ENCODE results near the gene TRHDE.

TRHDE gene

DNA sequence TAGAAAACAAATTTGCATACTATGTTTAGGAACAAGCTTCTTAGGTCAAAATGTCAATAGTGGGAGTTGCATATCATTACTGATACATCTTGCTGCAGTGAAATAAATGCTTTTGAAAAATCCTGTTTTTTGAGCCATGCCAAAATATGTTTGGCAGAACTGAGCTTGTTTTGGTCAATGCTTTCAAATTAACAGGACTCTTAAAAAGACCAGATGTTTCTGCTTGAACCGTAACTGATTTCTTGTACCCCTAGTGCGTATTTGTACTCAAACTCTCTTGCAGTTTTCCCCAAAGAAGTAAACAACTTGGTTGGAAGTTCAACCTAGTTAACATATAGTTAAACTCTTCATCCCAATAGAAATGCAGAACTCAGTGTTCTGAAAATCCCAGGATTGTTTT lies 3.4 kb downstream of the TRHDE start:
- DNase-seq, result no peak

DNA sequence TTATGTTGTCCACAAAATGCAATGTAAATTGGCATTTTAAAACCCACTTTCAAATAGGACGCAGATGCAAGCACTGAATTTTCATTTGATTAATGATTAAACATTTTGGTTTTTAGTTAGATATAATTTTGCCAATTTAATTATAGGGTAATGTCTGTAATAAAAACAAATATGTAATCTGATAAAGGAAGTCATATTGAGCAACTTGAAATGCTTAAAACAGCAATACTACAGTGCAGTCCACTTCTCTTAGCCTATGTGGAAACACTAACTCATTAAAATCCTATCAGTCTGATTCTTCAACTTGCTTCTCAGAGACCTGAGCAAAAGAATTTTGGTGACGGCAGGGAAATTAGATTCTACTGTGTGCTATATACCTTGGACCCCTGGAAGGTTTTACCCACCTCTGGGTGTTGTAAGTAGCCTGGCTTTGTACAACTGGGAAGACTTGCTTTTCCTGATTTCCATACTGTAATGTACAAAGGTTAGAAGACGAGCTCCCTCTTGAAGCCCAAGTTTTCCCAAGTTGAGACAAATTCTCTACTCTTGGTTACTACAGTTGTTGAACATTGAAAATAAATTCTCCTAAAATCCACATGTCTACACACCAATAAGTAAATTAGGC lies 4.1 kb downstream of the TRHDE start:
- DNase-seq, result no peak

GRCh38 chr12:72277415-72277814 lies 5.2 kb downstream of the TRHDE start:
- DNase-seq, result no peak

DNA sequence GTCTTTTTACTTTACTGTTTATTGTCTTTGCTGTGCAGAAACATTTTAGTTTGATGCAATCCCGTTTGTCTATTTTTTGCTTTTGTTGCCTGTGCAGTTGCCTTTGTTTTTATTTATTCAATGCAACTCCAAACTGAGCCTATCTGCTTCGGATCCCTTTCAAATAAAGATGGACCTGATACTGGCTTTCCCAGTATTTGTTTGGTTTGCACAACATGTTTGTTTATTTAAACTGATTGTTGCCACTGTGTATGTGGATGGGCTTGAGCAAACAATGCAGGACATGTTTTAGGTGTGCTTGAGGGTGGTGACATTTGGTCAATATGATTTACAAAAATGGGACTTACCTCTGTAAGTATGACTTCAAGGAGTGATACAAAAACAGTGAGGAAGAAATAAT lies 6.7 kb downstream of the TRHDE start:
- no peak for DNase-seq

- no peak for DNase-seq
Observed at GRCh38 chr12:72281126-72281525, 9.0 kb downstream of the TRHDE start.

DNA sequence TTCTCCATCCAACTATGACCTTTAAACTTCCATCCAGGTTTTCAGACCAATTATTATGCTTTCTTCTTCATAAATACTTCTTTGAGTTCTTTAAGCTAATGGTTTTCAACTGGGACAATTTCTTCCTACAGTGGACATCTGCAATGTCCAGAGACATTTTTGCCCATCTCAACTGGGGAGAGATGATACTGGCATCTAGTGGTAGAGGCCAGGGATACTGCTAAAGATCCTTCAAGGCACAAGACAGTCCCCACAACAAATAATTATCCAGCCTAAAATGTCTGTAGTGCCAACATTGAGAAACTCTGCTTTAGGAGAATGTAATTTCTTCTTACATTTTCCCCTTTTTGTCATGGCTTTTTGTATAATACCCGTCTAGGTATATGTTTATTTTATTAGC lies 10.6 kb downstream of the TRHDE start:
- DNase-seq, result no peak

- DNase-seq, result no peak
Observed at GRCh38 chr12:72285861-72286260, 13.7 kb downstream of the TRHDE start.

- DNase-seq, result no peak
Observed at GRCh38 chr12:72286526-72286925, 14.4 kb downstream of the TRHDE start.

GRCh38 chr12:72288436-72288835 lies 16.3 kb downstream of the TRHDE start:
- DNase-seq, result no peak

DNA sequence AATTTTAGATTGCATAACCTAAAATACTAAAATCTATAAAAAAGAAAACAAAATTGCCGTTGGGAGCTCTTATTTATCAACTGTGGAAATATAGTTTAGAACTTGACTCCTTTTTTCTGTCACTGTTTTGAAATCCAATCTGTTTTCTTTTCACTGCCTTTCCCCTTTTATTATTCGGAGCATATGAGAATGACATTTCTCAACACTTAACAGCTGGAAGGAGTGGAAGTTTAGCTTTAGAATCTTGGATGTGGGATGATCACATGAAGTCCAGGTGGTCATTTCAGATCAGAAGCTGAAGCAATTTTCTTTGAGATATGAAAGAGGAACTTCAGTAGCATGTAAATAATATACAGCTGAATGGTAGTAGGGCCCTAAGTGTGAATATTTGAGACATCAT lies 16.7 kb downstream of the TRHDE start:
- no peak for DNase-seq

- DNase-seq, result no peak
Observed at GRCh38 chr12:72289633-72290032, 17.5 kb downstream of the TRHDE start.

DNA sequence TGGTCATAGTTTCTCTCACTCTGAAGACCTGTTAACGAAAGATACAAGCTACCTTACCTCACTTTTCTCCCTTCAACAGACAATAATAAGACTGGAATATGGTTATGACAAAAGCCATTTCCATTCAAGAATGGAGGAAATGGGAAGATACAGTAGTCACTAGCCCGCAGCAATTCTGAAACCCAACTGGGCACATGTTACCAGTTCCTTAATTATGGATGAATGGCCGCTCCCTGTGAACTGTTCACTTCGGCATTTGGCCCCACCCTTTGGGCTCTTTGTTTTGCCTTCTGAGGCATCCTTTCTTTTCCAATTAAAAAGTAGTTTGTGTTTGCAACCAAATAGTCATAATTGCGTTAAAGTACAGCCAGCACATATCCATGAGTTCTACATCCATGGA lies 19.0 kb downstream of the TRHDE start:
- no peak for DNase-seq

DNA sequence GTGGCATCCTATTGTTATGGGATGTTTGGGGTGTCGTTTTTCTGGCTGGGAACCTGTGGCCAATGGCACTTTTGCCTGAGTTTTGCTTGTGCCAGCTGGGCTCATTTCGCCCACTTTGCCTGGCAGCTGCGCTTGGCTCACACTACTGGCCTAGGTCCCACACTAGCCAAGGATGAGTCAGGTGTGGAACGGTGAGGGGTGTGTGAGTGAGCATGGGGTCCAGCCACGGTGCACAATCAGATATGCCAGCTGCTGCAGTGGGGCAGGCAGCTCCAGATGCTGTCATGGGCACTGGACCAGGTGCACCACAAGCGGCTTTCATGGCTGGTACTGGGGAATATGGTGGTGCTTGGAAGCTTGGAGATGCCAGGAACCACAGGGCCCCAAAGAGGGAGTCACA lies 21.5 kb downstream of the TRHDE start:
- DNase-seq, result no peak

GRCh38 chr12:72295101-72295500 lies 22.9 kb downstream of the TRHDE start:
- no peak for DNase-seq

DNA sequence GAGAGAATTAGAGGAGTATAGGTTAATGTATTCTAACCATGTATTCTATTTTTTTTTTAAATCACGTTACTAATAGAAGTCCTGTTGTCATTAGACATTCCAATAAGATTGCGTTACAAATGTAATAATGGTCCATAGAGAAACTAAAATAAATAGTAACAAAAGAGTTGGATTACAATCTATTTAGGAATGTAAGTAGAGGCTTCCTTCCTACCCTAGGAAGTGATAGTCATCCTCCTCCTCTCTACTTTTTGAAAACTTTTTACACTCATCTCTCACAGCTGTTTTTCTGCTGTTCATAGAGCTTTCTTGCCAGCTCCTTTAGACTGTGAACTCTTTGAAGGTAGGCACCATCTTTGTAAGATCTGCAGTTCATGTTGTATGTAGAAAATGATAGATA lies 23.6 kb downstream of the TRHDE start:
- DNase-seq, result no peak

GRCh38 chr12:72296389-72296788 lies 24.2 kb downstream of the TRHDE start:
- no peak for DNase-seq

DNA sequence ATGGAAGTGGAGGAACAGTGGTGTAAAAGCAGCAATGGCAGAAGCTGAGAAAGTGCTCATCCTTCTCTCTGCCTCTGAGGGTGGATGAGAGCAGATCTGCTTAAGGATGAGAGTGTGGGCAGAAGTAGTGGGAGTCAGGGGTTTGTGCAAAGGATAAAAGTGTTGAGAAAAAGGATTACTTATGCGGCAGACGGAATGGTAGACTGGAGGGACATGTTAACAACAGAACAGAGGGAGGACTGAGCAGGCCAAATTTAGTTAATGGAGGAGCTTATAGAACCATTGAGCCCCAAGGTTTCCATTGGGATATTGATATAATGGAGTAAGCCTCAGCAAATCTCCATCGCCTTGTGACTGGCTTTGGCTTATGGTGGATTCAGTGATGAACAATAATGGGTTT lies 25.5 kb downstream of the TRHDE start:
- no peak for DNase-seq

GRCh38 chr12:72300728-72301127 lies 28.6 kb downstream of the TRHDE start:
- no peak for DNase-seq

DNA sequence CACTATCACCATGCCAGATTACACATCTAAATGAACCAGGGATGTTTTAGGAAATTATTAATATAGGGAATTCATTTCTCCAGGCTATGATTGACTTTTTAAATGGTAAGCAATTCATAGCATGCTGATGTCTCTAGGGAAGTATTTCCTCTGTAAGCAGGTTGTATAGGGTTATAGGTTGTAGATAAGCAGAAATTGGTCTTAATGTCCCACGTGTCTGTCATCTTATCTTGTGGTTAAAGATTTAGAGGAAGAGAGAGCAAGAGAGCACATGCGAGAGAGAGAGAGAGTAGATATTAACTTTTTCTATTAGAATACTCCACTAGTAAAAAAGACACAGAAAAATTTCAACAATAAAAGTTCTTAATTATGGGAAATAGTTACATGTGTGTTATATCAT lies 32.6 kb downstream of the TRHDE start:
- no peak for DNase-seq

GRCh38 chr12:72307229-72307628 lies 35.1 kb downstream of the TRHDE start:
- no peak for DNase-seq

DNA sequence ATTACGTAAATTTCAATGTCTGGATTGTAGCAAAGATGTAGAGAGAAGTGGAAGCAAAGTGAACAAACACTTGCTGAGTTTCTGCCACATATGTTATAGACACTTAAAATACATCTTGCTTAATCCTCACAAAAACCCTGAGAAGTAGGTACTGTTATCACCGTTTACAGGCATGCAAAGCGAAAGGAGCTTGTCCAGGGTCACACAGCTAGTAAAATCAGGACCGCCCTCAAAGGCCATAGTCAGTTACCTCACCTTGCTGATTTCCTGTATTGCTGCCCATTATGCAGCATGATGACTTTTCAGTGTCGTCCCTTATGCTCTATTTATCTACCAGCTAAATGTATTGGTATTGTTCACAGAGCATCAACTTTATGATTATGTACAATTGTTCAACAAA lies 39.8 kb downstream of the TRHDE start:
- DNase-seq, result no peak

GRCh38 chr12:72313806-72314205 lies 41.6 kb downstream of the TRHDE start:
- no peak for DNase-seq

- no peak for DNase-seq
Observed at GRCh38 chr12:72315858-72316257, 43.7 kb downstream of the TRHDE start.

- DNase-seq, result no peak
Observed at GRCh38 chr12:72318341-72318740, 46.2 kb downstream of the TRHDE start.

- DNase-seq, result no peak
Observed at GRCh38 chr12:72323881-72324280, 51.7 kb downstream of the TRHDE start.

GRCh38 chr12:72330301-72330700 lies 58.1 kb downstream of the TRHDE start:
- no peak for DNase-seq
